Liver (tissue), 3 donors: ENCODE data around the gene FGD6.

Experiments
- ATF3 ChIP-seq: IDR thresholded peaks from 2 replicates; pipeline ENCODE4 v1.6.1; 2016; ENCODE audit warnings: antibody characterized with exemption
- CTCF ChIP-seq: fragments of 150-350 bp; IDR thresholded peaks from 2 replicates; pipeline ENCODE4 v1.5.1; 2017; ENCODE audit warnings: improper control_type of control experiment, low read depth, low read length; ENCODE audit not compliant: missing input control
- EGR1 ChIP-seq, 2 donors: IDR thresholded peaks; 2 replicates each; pipeline ENCODE4 v1.6.1; 2016 to 2018; ENCODE audit warnings: antibody characterized with exemption in 2 of 2, low read depth in 2 of 2
- GABPA ChIP-seq, 2 donors: IDR thresholded peaks in 1 of 2; conservative IDR thresholded peaks in 1 of 2; 2 replicates each; pipeline ENCODE4 v1.6.1; 2016; ENCODE audit warnings: antibody characterized with exemption in 2 of 2, mild to moderate bottlenecking in 1 of 2, moderate library complexity in 1 of 2
- JUND ChIP-seq, 2 donors: IDR thresholded peaks; 2 replicates each; pipeline ENCODE4 v1.6.1; 2016; ENCODE audit warnings: antibody characterized with exemption in 2 of 2
- MAX ChIP-seq: IDR thresholded peaks from 2 replicates; pipeline ENCODE4 v1.6.1; 2016; ENCODE audit warnings: antibody characterized with exemption
- NR2F2 ChIP-seq: IDR thresholded peaks from 2 replicates; pipeline ENCODE4 v1.6.1; 2016; ENCODE audit warnings: antibody characterized with exemption
- RAD21 ChIP-seq, 2 donors: IDR thresholded peaks; 2 replicates each; pipeline ENCODE4 v1.6.1; 2016; ENCODE audit warnings: antibody characterized with exemption in 2 of 2, mild to moderate bottlenecking in 2 of 2
- REST ChIP-seq: IDR thresholded peaks from 2 replicates; pipeline ENCODE4 v1.6.1; 2016; ENCODE audit warnings: antibody characterized with exemption, mild to moderate bottlenecking
- RXRA ChIP-seq, 2 donors: IDR thresholded peaks; 2 replicates each; pipeline ENCODE4 v1.6.1; 2017 to 2018; ENCODE audit warnings: antibody characterized with exemption in 2 of 2, mild to moderate bottlenecking in 1 of 2
- SP1 ChIP-seq: IDR thresholded peaks from 2 replicates; pipeline ENCODE4 v1.6.1; 2018; ENCODE audit warnings: antibody characterized with exemption, mild to moderate bottlenecking
- TAF1 ChIP-seq: conservative IDR thresholded peaks from 2 replicates; pipeline ENCODE4 v1.6.1; 2016; ENCODE audit warnings: antibody characterized with exemption, mild to moderate bottlenecking
- YY1 ChIP-seq: IDR thresholded peaks from 2 replicates; pipeline ENCODE4 v1.6.1; 2016; ENCODE audit warnings: antibody characterized with exemption, mild to moderate bottlenecking
- ZBTB33 ChIP-seq: IDR thresholded peaks from 2 replicates; pipeline ENCODE4 v1.6.1; 2016; ENCODE audit warnings: antibody characterized with exemption
- donor health status: healthy.
- donor health status: healthy.

- no peak for TF ChIP-seq CTCF
- no peak for TF ChIP-seq SP1
- no peak for TF ChIP-seq RAD21 (IDR thresholded peaks at IDR 0.05)
- TF ChIP-seq EGR1 (IDR thresholded peaks at IDR 0.05; ENCODE audit: low read depth in 2 of 2): no peak
- no peak for TF ChIP-seq NR2F2
- TF ChIP-seq REST: no peak
- TF ChIP-seq TAF1: no peak
- TF ChIP-seq ATF3: no peak
- TF ChIP-seq GABPA (IDR thresholded peaks at IDR 0.05 in 1 of 2, conservative IDR thresholded peaks at IDR 0.05 in 1 of 2): no peak
- no peak for TF ChIP-seq ZBTB33
- TF ChIP-seq YY1: no peak
- no peak for TF ChIP-seq RXRA (IDR thresholded peaks at IDR 0.05)
- no peak for TF ChIP-seq JUND (IDR thresholded peaks at IDR 0.05)
- no peak for TF ChIP-seq MAX
Measured at GRCh38 chr12:95244350-95244749, 27.1 kb upstream of the FGD6 start.
